ENCODE results near the gene SOWAHB.

Gene SOWAHB

GRCh38 chr4:76894537-76895255 lies 3.2 kb downstream of the SOWAHB start:
- H3K27ac ChIP-seq, result no peak overlapping the region
- TF ChIP-seq ZFX (IDR thresholded peaks at IDR 0.05; ENCODE audit: borderline replicate concordance) (no peak), CTCF (IDR thresholded peaks at IDR 0.05) (no peak)

GRCh38 chr4:76892601-76893000 lies 5.3 kb downstream of the SOWAHB start:
- H3K27ac ChIP-seq, result no peak overlapping the region
- TF ChIP-seq ZFX (IDR thresholded peaks at IDR 0.05; ENCODE audit: borderline replicate concordance) (no peak), CTCF (IDR thresholded peaks at IDR 0.05) (no peak)

GRCh38 chr4:76892001-76892400 lies 5.9 kb downstream of the SOWAHB start:
- TF ChIP-seq ZFX (IDR thresholded peaks at IDR 0.05; ENCODE audit: borderline replicate concordance) (no peak), CTCF (IDR thresholded peaks at IDR 0.05) (no peak)
- no peak overlapping the region for H3K27ac ChIP-seq

GRCh38 chr4:76886848-76887441 lies 11.0 kb downstream of the SOWAHB start:
- H3K27ac ChIP-seq, result no peak overlapping the region

DNA sequence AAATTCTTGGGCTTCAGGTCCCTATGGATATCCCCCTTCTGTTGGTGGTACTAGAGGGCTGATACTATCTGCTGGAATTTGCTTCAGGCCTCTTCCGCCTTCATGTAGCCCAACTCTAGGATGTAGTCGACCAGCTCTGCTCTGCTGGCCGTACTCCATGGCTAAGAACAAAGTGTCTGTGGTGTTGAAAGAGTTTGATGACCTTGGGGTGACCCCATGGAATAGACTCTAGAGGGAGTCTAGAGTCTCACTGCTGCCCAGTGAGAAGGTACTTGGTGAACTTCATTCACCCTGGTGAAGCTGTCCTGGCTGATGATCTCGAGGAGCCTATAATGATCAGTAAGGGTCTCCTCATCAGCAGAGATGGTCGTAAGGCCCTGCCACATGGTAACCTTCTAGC lies 11.7 kb downstream of the SOWAHB start:
- TF ChIP-seq ZFX (IDR thresholded peaks at IDR 0.05; ENCODE audit: borderline replicate concordance), result no peak
- no peak for TF ChIP-seq CTCF (IDR thresholded peaks at IDR 0.05)
- no peak overlapping the region for H3K27ac ChIP-seq

More at GRCh38 chr4:76886848-76887441, 11.0 kb downstream of the SOWAHB start:
- TF ChIP-seq ZFX (IDR thresholded peaks at IDR 0.05; ENCODE audit: borderline replicate concordance), result no peak
- no peak for TF ChIP-seq CTCF (IDR thresholded peaks at IDR 0.05)

GRCh38 chr4:76883147-76883546 lies 14.8 kb downstream of the SOWAHB start:
- H3K27ac ChIP-seq, result no peak overlapping the region
- TF ChIP-seq ZFX (IDR thresholded peaks at IDR 0.05; ENCODE audit: borderline replicate concordance) (no peak), CTCF (IDR thresholded peaks at IDR 0.05) (no peak)

- no peak overlapping the region for H3K27ac ChIP-seq
- no peak for TF ChIP-seq ZFX (IDR thresholded peaks at IDR 0.05; ENCODE audit: borderline replicate concordance)
- no peak for TF ChIP-seq CTCF (IDR thresholded peaks at IDR 0.05)
Measured at GRCh38 chr4:76882630-76883029, 15.3 kb downstream of the SOWAHB start.
